Measurements from ENCODE around the gene CASS4.

CASS4 gene

GRCh38 chr20:56451056-56451765 lies 39.2 kb downstream of the CASS4 start:
- DNase-seq = no peak

- DNase-seq = no peak
Measured at GRCh38 chr20:56453352-56453751, 41.3 kb downstream of the CASS4 start.

GRCh38 chr20:56454754-56455153 lies 42.7 kb downstream of the CASS4 start:
- DNase-seq = no peak

GRCh38 chr20:56458206-56458821 lies 46.3 kb downstream of the CASS4 start:
- DNase-seq = no peak

- no peak for DNase-seq
Measured at GRCh38 chr20:56460459-56460858, 48.4 kb downstream of the CASS4 start.

GRCh38 chr20:56461576-56461975 lies 49.5 kb downstream of the CASS4 start:
- DNase-seq = no peak

GRCh38 chr20:56463428-56463827 lies 51.4 kb downstream of the CASS4 start:
- DNase-seq = no peak

GRCh38 chr20:56465997-56466396 lies 53.9 kb downstream of the CASS4 start:
- DNase-seq = no peak

- DNase-seq = no peak
Measured at GRCh38 chr20:56467968-56468315, 55.9 kb downstream of the CASS4 start.

GRCh38 chr20:56468316-56469076 lies 56.4 kb downstream of the CASS4 start, which contains the start of gene RTF2:
RTF2 (plus strand) TSS chr20:56468627; CDS start chr20:56468698, 71 bp downstream.
- peak; percentile 96 for DNase-seq

GRCh38 chr20:56469077-56469449 lies 57.0 kb downstream of the CASS4 start:
- no peak for DNase-seq

GRCh38 chr20:56483970-56484369 lies 71.9 kb downstream of the CASS4 start:
- DNase-seq = no peak

- no peak for DNase-seq
Measured at GRCh38 chr20:56487216-56487615, 75.2 kb downstream of the CASS4 start.

GRCh38 chr20:56488566-56488965 lies 76.5 kb downstream of the CASS4 start:
- DNase-seq = no peak

GRCh38 chr20:56501116-56501515 lies 89.1 kb downstream of the CASS4 start:
- no peak for DNase-seq

GRCh38 chr20:56503916-56504315 lies 91.9 kb downstream of the CASS4 start:
- no peak for DNase-seq

- no peak for DNase-seq
Measured at GRCh38 chr20:56504373-56505005, 92.4 kb downstream of the CASS4 start.

GRCh38 chr20:56506103-56506502 lies 94.0 kb downstream of the CASS4 start:
- DNase-seq = no peak

All from activated CD4-positive, CD25-positive, alpha-beta regulatory T cell treated with anti-CD3 and anti-CD28 coated beads, Interleukin-2, amount 50 U/mL, for 72 hours (primary cell).